HG03064 (cell line): Measurements from ENCODE around the gene NUSAP1.
"Not testable (repeated sequence)": the region's sequence is repeated elsewhere in the genome, so short reads cannot be mapped to it uniquely, and the experiment has no call there.

Experiments used
- ATAC-seq: cut with Tn5 transposase; IDR thresholded peaks from one replicate; pipeline ENCODE4 v1.9.1; 2021; ENCODE audit warnings: low read depth; ENCODE audit not compliant: unreplicated experiment

NUSAP1 gene

DNA sequence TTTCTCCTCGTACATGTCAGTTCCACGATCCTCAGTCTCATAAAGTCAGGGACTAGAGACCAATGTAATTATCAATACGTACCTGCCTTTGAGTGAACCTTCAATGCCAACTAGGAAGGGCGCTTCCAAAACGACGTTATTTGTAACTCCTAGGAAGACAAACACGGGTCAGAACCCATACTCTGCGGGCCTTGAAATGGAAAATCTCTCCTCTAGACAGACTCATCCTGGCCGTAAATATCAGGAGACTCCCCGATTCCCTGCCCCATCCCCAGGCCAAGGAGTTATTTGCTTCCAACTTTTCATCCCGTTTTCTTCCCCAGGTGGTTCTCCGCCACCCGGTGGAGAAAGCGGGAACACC lies 868 bp upstream of the NUSAP1 start:
- ATAC-seq: no peak

- peak; percentile 10 for ATAC-seq
Observed at GRCh38 chr15:41333026-41333562, 413 bp downstream of the NUSAP1 start.

- ATAC-seq: no peak
Observed at GRCh38 chr15:41334293-41335120, 1.8 kb downstream of the NUSAP1 start.

DNA sequence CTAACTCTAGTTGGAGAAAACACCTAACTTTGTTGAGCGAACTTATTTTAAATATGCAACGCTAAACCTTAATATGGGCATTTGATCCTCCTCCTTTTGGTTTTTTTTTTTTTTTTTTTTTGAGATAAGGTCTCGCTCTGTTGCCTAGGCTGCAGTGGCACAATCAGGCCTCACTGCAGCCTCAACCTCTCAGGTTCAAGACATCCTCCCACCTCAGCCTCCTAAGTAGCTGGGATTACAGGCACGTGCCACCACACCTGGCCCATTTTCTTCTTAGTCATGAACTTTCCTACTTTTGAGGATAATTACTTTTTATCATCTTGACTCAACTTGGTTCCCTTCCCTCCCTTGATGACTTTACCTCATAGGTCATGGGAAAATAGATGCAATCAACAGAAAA lies 3.9 kb downstream of the NUSAP1 start:
- no peak for ATAC-seq

DNA sequence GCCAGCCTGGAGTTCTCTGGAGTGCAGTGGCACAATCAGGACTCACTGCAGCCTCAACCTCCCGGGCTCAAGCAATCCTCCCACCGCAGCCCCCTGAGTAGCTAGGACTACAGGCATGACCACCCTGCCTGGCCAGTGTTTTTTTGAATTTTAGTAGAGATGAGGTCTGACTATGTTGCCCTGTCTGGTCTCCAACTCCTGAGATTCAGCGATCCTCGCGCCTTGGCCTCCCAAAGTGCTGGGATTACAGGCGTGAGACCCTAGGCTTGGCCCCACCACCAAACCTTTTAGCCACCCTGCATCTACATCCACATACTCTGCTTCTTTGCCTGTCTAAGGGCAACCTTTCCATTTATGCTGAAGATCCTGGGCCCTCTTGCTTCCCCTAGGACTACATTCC lies 4.4 kb downstream of the NUSAP1 start:
- no peak for ATAC-seq

DNA sequence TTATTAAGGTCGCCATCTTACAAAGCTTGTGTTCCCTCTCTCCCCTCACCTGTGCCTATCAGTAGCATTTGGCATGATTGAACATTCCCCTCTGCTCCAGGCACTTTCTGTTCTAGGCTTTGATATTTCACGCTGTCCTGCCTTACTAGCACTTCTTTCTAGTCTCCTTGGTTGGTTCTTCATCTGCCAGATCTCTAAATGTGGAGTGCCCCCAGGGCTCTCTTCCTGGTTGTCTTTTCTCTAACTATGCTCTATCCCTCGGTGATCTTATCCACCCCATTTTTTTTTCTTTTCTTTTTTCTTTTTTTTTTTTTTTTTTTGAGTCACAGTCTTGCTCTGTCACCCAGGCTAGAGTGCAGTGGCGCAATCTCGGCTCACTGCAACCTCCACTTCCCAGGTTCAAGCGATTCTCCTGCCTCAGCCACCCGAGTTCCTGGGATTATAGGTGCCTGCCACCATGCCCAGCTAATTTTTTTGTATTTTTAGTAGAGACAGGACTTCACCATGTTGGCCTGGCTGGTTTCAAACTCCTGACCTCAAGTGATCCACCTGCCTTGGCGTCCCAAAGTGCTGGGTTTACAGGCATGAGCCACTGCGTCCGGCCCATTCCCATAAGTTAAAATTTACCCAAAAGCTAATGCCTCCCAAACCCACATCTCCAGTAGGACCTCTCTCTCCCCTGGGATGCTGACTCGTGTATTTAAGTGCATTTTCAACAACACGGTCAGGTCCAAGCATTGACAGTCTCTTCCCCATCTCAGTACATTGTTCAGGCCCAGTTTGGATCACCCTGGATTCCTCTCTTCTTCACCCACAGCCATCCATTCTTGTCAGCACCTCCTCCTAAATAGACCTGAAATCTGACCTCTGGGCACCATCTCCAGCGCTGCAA lies 5.2 kb downstream of the NUSAP1 start:
- ATAC-seq: no peak

- no peak for ATAC-seq
Observed at GRCh38 chr15:41340189-41340695, 7.6 kb downstream of the NUSAP1 start.

DNA sequence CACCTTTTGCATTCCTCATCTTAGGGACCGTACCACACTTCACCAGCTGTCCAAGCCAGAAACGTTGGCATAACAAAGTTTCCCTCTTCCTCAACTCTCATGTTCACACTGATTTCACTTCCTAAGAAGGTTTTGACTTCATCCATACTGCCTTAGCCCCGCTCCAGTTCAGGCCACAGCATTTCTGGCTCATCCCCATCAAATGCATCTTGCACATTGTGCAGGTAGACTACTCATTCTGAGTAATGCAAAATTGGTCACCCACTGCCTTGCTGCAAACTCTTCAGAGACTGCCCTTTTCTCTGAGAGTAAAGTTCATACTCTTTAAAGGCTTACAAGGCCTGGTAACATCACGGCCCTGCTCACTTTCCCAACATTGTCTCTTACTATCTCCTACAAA lies 8.8 kb downstream of the NUSAP1 start:
- no peak for ATAC-seq

GRCh38 chr15:41347236-41347635 lies 14.6 kb downstream of the NUSAP1 start:
- ATAC-seq: no peak

DNA sequence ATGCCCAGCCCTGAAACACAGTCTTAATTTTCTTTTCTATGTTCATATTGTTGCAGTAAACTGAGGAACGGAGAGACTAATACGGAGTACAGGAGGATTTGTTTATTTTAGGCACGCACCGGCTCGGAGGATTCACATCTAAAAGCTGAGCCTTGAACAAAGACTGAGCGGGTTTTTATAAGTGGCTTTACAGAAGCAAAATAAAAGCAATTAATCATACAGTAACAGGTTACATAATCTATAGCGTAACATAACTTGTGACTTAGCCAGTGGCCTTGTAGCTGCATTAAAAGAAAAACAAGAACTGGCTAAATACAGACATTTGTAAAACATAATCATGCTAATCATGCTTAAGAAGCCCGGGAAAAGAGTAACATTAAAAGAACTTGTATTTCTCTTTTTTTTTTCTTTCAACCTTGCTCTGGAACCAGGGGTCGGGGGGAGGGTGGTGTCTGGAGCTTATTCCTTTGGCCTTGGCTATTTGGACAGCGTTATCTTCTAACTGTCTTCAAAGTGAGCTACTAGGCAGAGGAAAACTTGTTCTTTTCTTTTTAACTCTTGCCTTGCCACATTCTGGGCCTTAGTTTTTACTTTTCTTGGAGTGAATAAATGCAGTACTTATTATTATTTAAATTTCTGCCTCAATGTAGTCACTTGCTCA lies 17.5 kb downstream of the NUSAP1 start:
- no peak for ATAC-seq

DNA sequence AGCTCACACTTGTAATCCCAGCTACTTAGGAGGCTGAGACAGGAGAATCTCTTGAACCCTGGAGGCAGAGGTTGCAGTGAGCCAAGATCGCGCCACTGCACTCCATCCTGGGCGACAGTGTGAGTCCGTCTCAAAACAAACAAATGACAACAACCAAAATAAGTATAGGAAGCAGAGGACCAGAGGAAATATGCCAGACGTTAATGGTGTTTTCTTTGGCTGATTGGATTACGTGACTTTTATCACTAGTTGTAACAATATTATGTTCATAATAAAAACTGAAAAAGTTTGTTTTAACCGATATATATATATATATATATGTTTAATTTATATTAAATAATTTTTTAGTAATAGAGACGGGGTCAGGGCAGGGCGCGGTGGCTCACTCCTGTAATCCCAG lies 21.7 kb downstream of the NUSAP1 start:
- ATAC-seq: no peak

DNA sequence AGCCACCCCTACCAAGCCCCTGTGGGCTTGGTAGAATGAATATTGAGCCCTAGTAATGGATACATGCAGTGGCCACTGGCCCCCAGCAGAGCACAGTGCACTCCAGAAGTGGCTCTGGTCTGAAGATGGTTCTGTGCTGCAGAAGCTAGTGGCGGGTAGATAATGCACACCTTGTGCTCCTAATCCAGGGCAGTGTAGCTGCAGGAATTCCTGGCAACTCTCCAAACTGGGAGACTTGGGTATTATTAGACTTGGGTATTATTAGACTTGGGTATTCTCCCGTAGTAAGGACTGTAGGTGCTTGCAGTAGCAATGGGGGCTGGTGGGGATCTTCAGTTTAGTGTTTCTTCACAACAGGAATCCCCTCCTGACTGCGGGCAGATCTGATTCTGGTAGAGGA lies 34.7 kb downstream of the NUSAP1 start:
- ATAC-seq: no peak

- no peak for ATAC-seq
Observed at GRCh38 chr15:41377978-41378377, 45.3 kb downstream of the NUSAP1 start.

DNA sequence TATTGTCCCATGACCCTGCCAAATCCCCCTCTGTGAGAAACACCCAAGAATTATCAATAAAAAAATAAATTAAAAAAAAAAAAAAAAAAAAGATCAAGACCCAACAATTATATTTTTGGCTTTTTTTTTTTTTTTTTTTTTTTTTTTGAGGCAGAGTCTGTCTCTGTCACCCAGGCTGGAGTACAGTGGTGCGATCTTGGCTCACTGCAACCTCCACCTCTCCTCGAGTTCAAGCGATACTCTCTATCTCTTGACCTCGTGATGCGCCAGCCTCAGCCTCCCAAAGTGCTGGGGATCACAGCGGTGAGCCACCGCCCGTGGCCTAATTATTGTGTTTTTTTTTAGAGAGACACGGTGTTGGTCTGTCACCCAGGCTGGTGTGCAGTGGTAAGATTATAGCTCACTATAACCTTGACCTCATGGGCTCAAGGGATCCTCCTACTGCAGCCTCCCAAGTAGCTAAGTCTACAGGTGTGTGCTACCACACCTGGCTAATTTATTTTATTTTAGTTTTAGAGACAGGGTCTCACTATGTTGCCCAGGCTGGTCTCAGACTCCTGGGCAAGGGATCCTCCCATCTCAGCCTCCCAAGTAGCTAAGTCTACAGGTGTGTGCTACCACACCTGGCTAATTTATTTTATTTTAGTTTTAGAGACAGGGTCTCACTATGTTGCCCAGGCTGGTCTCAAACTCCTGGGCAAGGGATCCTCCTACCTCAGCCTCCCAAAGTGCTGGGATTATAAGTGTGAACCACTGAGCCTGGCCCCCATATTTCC lies 51.5 kb downstream of the NUSAP1 start:
- ATAC-seq: not testable (repeated sequence)

DNA sequence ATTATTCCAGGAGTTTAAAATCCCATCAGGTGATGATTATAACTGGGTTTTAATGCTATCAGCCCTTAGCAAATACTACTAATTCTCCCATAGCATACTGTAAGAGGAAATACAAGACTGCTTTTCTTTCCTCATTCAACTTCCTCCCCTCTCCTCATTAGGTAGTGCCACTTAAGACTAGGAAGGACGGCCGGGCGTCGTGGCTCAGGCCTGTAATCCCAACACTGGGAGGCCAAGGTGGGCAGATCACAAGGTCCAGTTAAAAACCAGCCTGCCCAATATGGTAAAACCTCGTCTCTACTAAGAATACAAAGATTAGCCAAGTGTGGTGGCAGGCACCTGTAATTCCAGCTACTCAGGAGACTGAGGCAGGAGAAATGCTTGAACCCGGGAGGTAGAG lies 55.0 kb downstream of the NUSAP1 start:
- ATAC-seq: no peak

DNA sequence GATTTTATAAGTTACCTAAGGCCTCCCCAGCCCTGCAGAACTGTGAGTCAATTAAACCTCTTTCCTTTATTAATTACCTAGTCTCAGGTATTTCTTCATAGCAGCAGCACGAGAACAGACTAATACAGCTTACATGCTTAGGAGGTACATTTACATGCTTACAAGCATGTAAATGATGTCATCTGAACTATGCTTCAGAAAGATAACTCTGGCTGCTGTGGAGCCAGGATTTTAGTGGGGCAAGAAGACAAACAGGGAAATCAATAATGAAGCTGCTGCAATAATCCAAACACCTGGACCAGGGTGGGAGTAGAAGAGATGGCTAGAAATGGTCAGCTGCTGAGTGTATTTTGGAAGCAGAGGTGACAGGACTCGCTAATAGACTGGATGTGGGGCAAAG lies 60.0 kb downstream of the NUSAP1 start:
- no peak for ATAC-seq

DNA sequence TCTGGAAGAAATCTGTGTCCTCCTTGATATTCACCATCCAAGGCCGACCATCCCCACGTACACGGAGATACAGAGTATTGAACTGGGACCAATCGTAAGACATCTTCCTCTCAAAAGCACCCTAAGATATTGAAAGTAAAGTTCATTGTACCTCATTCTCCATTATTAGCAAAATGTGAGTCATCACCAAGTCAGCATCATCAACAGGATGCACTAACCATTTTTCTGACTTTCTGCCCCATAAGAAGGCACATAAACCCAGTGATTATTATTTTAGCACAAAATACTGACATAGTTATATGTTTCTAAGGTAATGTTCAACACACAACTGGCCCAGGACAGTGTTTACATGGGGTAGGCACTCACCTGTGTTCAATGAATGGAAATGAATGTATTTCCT lies 62.2 kb downstream of the NUSAP1 start:
- ATAC-seq: no peak

DNA sequence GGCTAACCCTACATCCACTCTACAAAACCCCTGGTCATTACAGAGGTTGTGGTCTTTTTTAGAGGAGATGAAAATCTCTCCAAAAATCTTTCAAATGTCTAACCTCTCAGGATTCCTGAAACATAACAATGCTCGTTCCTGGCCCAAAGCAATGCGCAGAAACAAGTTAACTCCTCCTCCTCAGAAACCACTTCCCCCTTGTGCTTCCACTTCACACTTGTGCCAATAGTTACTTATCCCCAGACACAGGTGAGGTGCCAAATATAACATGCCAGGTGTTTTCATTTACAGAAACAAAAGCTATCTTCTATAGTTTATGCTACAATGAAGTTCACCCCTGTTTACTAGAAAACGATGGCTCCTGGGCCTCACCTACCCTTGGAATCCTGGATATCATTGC lies 63.4 kb downstream of the NUSAP1 start:
- ATAC-seq: no peak

DNA sequence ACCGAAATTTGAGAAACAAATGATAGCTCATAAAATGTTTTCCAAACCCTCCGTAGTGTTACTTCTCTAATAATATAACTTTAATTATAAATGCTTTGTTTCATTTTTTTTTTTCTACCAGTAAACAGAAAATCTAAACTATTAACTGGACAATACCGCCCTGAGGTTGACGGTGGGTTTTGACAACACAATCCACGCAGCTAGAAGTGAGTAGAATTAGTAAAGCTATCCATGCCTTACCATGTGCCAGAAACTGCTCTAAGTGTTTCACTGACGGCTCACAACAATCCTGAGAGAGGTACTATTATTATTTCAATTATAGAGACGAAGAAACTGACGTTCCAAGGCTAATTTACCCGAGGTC lies 69.2 kb downstream of the NUSAP1 start:
- ATAC-seq: no peak

GRCh38 chr15:41407341-41407740 lies 74.7 kb downstream of the NUSAP1 start:
- no peak for ATAC-seq
